Thymus (tissue), 11 donors: ENCODE data around the gene ADAMTS3. TPM values are rescaled to one million over a fixed set of nuclear protein-coding genes. Genes with fewer than 3 reads are reported as not detected.
"Not testable (repeated sequence)": the region's sequence is repeated elsewhere in the genome, so short reads cannot be mapped to it uniquely, and the experiment has no call there.

Source experiments
- DNase-seq, 9 donors: peaks; one replicate each; pipeline ENCODE4 v3.0.0-alpha.2; 2013; ENCODE audit warnings: low spot score in 9 of 9, low read depth in 6 of 9, missing footprints in 1 of 9
- H3K27ac ChIP-seq, 2 donors: one replicate each; pipeline ENCODE4 v1.5.1; 2013; ENCODE audit warnings: control low read depth in 1 of 2, low read depth in 1 of 2, low read length in 1 of 2, mild to moderate bottlenecking in 1 of 2, moderate library complexity in 1 of 2
- H3K27me3 ChIP-seq, 2 donors: one replicate each; pipeline ENCODE4 v1.5.1; 2013; ENCODE audit warnings: low read length in 1 of 2; ENCODE audit not compliant: control insufficient read depth in 2 of 2, insufficient read depth in 1 of 2
- H3K36me3 ChIP-seq, 2 donors: one replicate each; pipeline ENCODE4 v1.5.1; 2013; ENCODE audit warnings: low read length in 1 of 2, mild to moderate bottlenecking in 1 of 2, moderate library complexity in 1 of 2; ENCODE audit not compliant: control insufficient read depth in 2 of 2, insufficient read depth in 2 of 2
- H3K4me1 ChIP-seq, 2 donors: one replicate each; pipeline ENCODE4 v1.5.1; 2013; ENCODE audit warnings: low read length in 2 of 2; ENCODE audit not compliant: control insufficient read depth in 2 of 2, insufficient read depth in 2 of 2
- H3K4me3 ChIP-seq, 2 donors: one replicate each; pipeline ENCODE4 v1.5.1; 2013; ENCODE audit warnings: low read length in 2 of 2, control low read depth in 1 of 2, mild to moderate bottlenecking in 1 of 2
- H3K9me3 ChIP-seq, 2 donors: one replicate each; pipeline ENCODE4 v1.5.1; 2013; ENCODE audit warnings: low read length in 1 of 2, mild to moderate bottlenecking in 1 of 2; ENCODE audit not compliant: control insufficient read depth in 2 of 2, insufficient read depth in 1 of 2
- whole genome bisulfite sequencing: extraction: QIAGEN DNeasy Blood & Tissue Kit; methylation state at CpG from one replicate; pipeline ENCODE4 v1.1.7; 2013; 5-methylcytosine and 5-hydroxymethylcytosine counted together
- polyA plus RNA-seq: library from polyadenylated mRNA; stranded (reverse); fragments of 200-250 nt; gene quantifications from one replicate; pipeline ENCODE4 v1.2.3, GENCODE V29; 2013
- total RNA-seq: library from RNA; stranded (reverse); fragments of 120-200 nt; gene quantifications from one replicate; pipeline ENCODE4 v1.2.4, GENCODE V29; 2013
- donor health status: healthy.

The ADAMTS3 gene
- total and polyA plus RNA-seq, 2 donors = 1.1 to 1.8 TPM

- 91% methylated on average over 1 of the region's 1 CpG for WGBS
Measured at GRCh38 chr4:72440386-72440785, 128.6 kb downstream of the ADAMTS3 start.

GRCh38 chr4:72432975-72433374 lies 136.0 kb downstream of the ADAMTS3 start:
- Histone ChIP-seq H3K4me3 (no peak overlapping the region), H3K27me3 (no peaks in the 10 kb centered on the region), H3K36me3 (no peaks in the 10 kb centered on the region), H3K27ac (no peak overlapping the region), H3K9me3 (no peaks in the 10 kb centered on the region), H3K4me1 (no peaks in the 10 kb centered on the region)
- DNase-seq = no peak
- 89% methylated on average over 2 of the region's 2 CpGs for WGBS

More at GRCh38 chr4:72440386-72440785, 128.6 kb downstream of the ADAMTS3 start:
- no peaks in the 10 kb centered on the region for H3K4me1 ChIP-seq
- no peaks in the 10 kb centered on the region for H3K27me3 ChIP-seq
- H3K36me3 ChIP-seq = no peaks in the 10 kb centered on the region
- no peak for DNase-seq
- H3K9me3 ChIP-seq = no peaks in the 10 kb centered on the region
- H3K27ac ChIP-seq = no peak overlapping the region
- no peak overlapping the region for H3K4me3 ChIP-seq

GRCh38 chr4:72432282-72432681 lies 136.7 kb downstream of the ADAMTS3 start:
- Histone ChIP-seq H3K9me3 (no peaks in the 10 kb centered on the region), H3K36me3 (no peaks in the 10 kb centered on the region), H3K27ac (no peak overlapping the region), H3K4me1 (no peaks in the 10 kb centered on the region), H3K4me3 (no peak overlapping the region), H3K27me3 (no peaks in the 10 kb centered on the region)
- DNase-seq = no peak
- WGBS = 95% methylated on average over 7 of the region's 7 CpGs

- Histone ChIP-seq H3K27me3 (no peaks in the 10 kb centered on the region), H3K9me3 (no peaks in the 10 kb centered on the region), H3K4me3 (no peak overlapping the region), H3K36me3 (no peaks in the 10 kb centered on the region), H3K27ac (no peak overlapping the region), H3K4me1 (no peaks in the 10 kb centered on the region)
- DNase-seq = no peak
- WGBS = 96% methylated on average over 5 of the region's 5 CpGs
Measured at GRCh38 chr4:72430988-72431387, 138.0 kb downstream of the ADAMTS3 start.

GRCh38 chr4:72430050-72430449 lies 139.0 kb downstream of the ADAMTS3 start:
- H3K9me3 ChIP-seq = no peaks in the 10 kb centered on the region
- H3K4me1 ChIP-seq = no peaks in the 10 kb centered on the region
- H3K27me3 ChIP-seq = no peaks in the 10 kb centered on the region
- H3K4me3 ChIP-seq = no peak overlapping the region
- no peaks in the 10 kb centered on the region for H3K36me3 ChIP-seq
- no peak overlapping the region for H3K27ac ChIP-seq
- no peak for DNase-seq

- WGBS = 93% methylated on average over 4 of the region's 4 CpGs
- no peak overlapping the region for H3K4me3 ChIP-seq
- DNase-seq = no peak
- no peaks in the 10 kb centered on the region for H3K4me1 ChIP-seq
- H3K9me3 ChIP-seq = no peaks in the 10 kb centered on the region
- no peak overlapping the region for H3K27ac ChIP-seq
- no peaks in the 10 kb centered on the region for H3K36me3 ChIP-seq
- no peaks in the 10 kb centered on the region for H3K27me3 ChIP-seq
Measured at GRCh38 chr4:72429397-72429889, 139.6 kb downstream of the ADAMTS3 start.

GRCh38 chr4:72427057-72427456 lies 142.0 kb downstream of the ADAMTS3 start:
- Histone ChIP-seq H3K27ac (no peak overlapping the region), H3K4me1 (no peaks in the 10 kb centered on the region), H3K27me3 (no peaks in the 10 kb centered on the region), H3K36me3 (no peaks in the 10 kb centered on the region), H3K9me3 (no peaks in the 10 kb centered on the region), H3K4me3 (no peak overlapping the region)
- no peak for DNase-seq

GRCh38 chr4:72425908-72426307 lies 143.1 kb downstream of the ADAMTS3 start:
- not testable (repeated sequence) for H3K27ac ChIP-seq

GRCh38 chr4:72424006-72424405 lies 145.0 kb downstream of the ADAMTS3 start:
- WGBS = 71% methylated on average over 4 of the region's 4 CpGs
- Histone ChIP-seq H3K27ac (no peak overlapping the region), H3K36me3 (no peaks in the 10 kb centered on the region), H3K27me3 (no peaks in the 10 kb centered on the region), H3K4me3 (no peak overlapping the region), H3K9me3 (no peaks in the 10 kb centered on the region), H3K4me1 (no peaks in the 10 kb centered on the region)
- no peak for DNase-seq

More at GRCh38 chr4:72425908-72426307, 143.1 kb downstream of the ADAMTS3 start:
- not testable (repeated sequence) for H3K36me3 ChIP-seq, H3K4me1 ChIP-seq, H3K4me3 ChIP-seq, H3K27me3 ChIP-seq, DNase-seq, H3K9me3 ChIP-seq

- 92% methylated on average over 2 of the region's 2 CpGs for WGBS
- Histone ChIP-seq H3K27me3 (no peaks in the 10 kb centered on the region), H3K9me3 (no peaks in the 10 kb centered on the region), H3K4me3 (no peak overlapping the region), H3K4me1 (no peaks in the 10 kb centered on the region), H3K27ac (no peak overlapping the region), H3K36me3 (no peaks in the 10 kb centered on the region)
- no peak for DNase-seq
Measured at GRCh38 chr4:72422416-72422815, 146.6 kb downstream of the ADAMTS3 start.
